LNCaP clone FGC (cell line): ENCODE results near the gene ECM1.

ENCODE experiments used
- DNase-seq: peaks from one replicate; pipeline ENCODE4 v3.0.0-alpha.2; 2011; ENCODE audit warnings: low read depth
- H3K4me3 ChIP-seq: 2 replicates; pipeline ENCODE4 v1.5.1; 2011; ENCODE audit warnings: mild to moderate bottlenecking, low read depth, low read length, control low read depth
- TF ChIP-seq, protein P1 (sequence below): IDR thresholded peaks from 2 replicates; pipeline ENCODE4 v1.5.1; 2012; ENCODE audit warnings: mild to moderate bottlenecking; ENCODE audit not compliant: control insufficient read depth, insufficient read depth; ENCODE audit errors: extremely low read depth

Gene ECM1

DNA sequence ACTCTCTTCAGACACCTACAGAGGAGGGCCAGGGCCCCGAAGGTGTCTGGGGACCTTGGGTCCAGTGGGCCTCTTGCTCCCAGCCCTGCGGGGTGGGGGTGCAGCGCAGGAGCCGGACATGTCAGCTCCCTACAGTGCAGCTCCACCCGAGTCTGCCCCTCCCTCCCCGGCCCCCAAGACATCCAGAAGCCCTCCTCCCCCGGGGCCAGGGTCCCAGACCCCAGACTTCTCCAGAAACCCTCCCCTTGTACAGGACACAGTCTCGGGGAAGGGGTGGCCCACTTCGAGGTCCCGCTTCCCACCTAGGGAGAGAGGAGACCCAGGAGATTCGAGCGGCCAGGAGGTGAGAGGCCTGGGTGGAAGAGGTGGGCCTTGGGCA, 45.0 kb downstream of the ECM1 start:
- DNase-seq, result no peak
- TF ChIP-seq, protein P1, sequence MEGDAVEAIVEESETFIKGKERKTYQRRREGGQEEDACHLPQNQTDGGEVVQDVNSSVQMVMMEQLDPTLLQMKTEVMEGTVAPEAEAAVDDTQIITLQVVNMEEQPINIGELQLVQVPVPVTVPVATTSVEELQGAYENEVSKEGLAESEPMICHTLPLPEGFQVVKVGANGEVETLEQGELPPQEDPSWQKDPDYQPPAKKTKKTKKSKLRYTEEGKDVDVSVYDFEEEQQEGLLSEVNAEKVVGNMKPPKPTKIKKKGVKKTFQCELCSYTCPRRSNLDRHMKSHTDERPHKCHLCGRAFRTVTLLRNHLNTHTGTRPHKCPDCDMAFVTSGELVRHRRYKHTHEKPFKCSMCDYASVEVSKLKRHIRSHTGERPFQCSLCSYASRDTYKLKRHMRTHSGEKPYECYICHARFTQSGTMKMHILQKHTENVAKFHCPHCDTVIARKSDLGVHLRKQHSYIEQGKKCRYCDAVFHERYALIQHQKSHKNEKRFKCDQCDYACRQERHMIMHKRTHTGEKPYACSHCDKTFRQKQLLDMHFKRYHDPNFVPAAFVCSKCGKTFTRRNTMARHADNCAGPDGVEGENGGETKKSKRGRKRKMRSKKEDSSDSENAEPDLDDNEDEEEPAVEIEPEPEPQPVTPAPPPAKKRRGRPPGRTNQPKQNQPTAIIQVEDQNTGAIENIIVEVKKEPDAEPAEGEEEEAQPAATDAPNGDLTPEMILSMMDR, result no peak
- H3K4me3 ChIP-seq, result no peak overlapping the region

DNA sequence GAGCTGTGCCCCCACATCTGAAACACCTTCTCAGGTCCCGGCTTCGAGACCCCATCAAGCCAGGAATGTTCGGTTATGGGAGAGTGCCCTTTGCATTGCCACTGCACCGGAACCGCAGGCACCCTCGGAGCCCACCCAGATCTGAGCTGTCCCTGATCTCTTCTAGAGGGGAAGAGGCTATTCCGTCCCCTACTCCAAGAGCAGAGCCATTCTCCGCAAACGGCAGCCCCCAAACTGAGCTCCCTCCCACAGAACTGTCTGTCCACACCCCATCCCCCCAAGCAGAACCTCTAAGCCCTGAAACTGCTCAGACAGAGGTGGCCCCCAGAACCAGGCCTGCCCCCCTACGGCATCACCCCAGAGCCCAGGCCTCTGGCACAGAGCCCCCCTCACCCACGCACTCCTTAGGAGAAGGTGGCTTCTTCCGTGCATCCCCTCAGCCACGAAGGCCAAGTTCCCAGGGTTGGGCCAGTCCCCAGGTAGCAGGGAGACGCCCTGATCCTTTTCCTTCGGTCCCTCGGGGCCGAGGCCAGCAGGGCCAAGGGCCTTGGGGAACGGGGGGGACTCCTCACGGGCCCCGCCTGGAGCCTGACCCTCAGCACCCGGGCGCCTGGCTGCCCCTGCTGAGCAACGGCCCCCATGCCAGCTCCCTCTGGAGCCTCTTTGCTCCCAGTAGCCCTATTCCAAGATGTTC, 45.6 kb downstream of the ECM1 start:
- DNase-seq, result no peak
- TF ChIP-seq, protein P1, result no peak
- no peak overlapping the region for H3K4me3 ChIP-seq

DNA sequence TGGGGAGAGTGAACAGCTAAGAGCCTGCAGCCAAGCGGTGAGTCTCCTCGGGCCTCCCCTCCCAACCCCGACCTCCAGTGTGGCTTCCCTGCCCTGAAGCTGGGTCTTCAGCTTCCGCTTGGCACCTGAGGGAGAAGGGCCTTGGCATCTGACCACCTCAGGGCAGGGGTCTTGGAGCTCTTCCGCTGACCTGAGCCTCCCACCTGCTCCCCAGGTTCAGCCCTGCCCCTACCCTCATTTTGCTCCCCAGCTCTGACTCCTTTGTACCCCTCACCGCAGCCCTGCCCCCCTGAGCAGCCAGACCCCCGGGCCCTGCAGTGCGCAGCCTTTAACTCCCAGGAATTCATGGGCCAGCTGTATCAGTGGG, 46.2 kb downstream of the ECM1 start:
- no peak for DNase-seq
- TF ChIP-seq, protein P1, result no peak
- H3K4me3 ChIP-seq, result no peak overlapping the region

DNA sequence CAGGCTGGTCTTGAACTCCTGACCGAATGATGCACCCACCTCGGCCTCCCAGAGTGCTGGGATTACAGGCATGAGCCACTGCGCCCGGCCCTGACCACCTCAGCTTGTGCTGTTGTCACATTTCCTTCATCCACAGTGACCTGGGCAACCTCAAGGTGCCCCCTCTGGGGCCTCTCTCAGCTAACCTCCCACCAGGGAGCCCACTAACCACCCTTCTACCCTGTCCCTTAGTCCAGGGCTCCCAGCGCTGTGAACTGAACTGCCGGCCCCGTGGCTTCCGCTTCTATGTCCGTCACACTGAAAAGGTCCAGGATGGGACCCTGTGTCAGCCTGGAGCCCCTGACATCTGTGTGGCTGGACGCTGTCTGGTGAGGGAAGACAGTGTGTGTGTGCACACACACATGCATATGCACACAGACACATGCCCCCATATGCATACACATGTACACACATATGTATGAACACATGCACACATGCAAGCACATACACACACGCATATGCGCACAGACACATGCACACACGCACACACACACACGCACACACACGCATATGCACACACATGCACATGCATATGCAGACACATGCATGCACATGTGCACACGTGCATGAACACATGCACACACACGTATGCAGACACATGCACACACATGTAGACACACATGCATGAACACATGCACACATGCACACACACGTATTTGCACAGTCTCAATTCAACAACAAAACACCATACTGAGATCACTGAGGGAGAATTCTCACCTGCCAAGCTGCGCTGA, 47.5 kb downstream of the ECM1 start:
- DNase-seq, result no peak
- TF ChIP-seq, protein P1, result no peak
- no peak overlapping the region for H3K4me3 ChIP-seq

DNA sequence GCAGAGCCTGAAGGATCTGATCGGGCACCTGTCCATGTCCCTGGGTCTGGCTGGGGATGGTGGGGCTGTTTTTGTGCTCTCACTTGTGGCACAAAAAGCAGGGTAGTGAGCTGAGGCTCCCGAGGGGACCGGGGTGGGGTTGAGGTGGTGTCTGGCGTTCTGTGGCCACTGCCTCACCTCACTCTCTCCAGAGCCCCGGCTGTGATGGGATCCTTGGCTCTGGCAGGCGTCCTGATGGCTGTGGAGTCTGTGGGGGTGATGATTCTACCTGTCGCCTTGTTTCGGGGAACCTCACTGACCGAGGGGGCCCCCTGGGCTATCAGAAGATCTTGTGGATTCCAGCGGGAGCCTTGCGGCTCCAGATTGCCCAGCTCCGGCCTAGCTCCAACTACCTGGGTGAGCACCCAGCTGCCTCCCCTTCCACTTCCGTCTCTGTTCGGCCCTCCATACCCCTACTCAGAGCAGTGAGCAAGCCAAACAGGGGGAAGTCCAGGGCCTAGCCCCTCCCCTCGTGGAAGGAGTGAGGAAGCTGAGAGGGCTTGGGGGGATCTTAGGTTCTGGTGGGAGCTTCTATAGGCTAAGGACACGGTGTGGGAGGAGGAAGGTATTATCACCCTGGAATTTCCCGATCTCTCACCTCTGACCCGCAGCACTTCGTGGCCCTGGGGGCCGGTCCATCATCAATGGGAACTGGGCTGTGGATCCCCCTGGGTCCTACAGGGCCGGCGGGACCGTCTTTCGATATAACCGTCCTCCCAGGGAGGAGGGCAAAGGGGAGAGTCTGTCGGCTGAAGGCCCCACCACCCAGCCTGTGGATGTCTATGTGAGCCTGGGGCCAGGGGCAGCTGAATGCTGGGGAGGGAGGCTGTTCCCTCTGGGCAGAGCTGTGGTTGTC, 48.3 kb downstream of the ECM1 start:
- no peak overlapping the region for H3K4me3 ChIP-seq
- no peak for DNase-seq
- TF ChIP-seq, protein P1, result no peak

DNA sequence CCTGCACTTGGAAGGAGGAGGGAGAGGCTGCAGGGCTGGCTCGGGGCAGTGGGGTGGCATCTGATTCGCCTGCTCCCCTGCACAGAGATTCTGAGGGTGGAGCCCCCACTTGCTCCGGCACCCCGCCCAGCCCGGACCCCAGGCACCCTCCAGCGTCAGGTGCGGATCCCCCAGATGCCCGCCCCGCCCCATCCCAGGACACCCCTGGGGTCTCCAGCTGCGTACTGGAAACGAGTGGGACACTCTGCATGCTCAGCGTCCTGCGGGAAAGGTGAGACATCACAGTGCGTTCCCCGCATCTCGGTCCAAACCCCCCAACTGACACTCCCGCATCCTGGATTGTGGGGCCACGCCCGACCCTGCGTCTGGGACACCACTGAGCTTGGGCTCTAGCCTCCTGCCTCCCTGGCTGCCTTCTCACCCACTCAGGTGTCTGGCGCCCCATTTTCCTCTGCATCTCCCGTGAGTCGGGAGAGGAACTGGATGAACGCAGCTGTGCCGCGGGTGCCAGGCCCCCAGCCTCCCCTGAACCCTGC, 49.2 kb downstream of the ECM1 start:
- no peak overlapping the region for H3K4me3 ChIP-seq
- TF ChIP-seq, protein P1, result no peak
- no peak for DNase-seq
